ENCODE results near the gene RPL38.

The RPL38 gene

DNA sequence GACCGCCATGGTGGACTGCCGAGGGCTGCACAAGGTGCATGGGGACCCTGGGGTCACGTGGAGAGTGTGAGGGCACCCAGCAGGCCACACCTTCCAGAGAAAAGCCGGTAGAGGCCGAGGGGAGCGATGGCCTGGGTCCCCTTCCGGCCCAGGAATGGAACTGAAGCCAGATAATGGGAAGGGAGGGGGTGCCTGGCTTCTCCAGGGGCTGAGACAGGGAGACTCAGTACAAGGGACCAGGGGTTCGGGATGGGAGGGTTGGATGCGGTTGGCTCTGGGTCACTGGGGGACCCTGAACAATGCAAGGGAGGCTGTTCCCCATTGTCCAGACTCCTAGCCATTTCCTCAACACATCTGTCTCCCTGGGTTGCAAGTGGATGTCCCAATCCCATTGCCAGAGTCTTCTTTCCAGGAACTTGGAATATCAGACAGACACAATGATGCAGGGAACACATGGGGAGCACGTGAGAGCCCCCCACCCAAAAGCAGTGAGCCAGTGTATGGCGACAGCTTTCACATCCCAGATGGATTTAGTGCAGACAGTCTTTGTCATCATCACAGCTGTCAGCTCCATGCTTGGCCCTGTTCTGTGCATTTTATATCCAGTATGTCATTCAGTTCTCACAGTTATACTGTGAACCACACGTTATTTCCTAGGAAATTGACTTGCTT, 47.0 kb downstream of the RPL38 start:
- DNase-seq (ENCODE audit: low read depth): no peak

DNA sequence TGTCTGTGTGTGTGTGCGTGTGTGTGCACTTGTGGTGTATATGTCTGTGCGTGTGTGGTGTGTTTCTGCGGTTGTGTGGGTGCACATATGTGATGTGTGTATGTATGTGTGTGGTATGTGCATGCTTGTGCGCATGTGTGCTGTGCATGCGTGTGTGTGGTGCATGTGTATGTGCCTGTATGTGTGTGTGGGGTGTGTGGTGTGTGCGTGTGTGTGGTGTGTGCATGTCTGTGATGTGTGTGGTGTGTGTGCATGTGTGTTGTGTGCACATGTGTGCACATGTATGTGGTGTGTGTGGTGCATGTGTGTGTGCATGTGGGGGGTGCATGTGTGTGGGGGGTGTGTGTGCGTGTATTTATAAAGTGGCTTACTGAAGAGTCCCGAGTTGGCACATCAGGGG, 47.6 kb downstream of the RPL38 start:
- DNase-seq (ENCODE audit: low read depth): no peak

DNA sequence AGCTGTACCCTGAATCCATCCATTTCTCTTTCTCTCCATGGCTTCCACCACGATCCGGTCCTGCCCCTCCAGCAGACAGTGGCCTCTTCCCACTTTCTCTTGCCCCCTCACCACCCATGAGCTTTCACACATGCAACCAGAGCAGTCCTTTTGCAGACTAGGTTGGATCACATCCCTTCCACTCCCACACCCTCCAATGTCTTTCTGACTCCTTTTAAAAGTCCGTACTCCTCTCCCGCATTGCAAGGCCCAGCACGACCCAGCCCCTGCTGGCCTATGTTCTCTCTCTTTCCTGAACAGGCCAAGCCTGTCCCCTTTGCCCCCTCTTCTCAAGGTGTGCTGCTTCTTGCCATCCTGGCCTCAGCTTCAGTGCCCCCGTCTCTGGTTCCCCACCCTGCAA, 48.1 kb downstream of the RPL38 start:
- no peak for DNase-seq (ENCODE audit: low read depth)

DNA sequence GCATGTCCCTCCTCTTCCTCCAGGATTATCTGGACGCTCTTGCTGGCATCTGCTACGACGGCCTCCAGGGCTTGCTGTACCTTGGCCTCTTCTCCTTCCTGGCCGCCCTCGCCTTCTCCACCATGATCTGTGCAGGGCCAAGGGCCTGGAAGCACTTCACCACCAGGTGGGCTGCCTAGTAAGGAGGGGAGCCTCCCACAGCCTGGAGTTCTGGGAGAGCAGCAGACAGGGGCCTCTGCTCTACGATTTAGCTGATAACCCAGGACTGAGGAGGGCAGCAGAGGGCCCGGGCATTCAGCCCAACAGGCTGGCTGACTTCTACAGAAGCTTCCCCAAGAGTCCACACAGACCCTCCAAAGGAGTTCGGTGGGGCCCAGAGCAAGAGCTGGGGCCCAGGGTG, 48.7 kb downstream of the RPL38 start:
- DNase-seq (ENCODE audit: low read depth): no peak

DNA sequence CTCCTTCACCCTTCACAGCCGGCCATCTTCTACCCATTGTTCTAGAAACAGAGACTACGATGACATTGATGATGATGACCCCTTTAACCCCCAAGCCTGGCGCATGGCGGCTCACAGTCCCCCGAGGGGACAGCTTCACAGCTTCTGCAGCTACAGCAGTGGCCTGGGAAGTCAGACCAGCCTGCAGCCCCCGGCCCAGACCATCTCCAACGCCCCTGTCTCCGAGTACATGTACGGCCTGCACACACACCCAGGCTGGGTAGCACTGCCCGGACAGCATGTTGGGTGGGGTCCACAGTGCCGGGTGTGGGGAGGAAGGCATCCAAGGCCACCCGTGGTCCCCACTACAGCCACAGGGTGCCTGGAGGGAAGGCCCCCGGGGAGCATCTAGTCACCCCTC, 49.6 kb downstream of the RPL38 start:
- DNase-seq (ENCODE audit: low read depth): no peak

DNA sequence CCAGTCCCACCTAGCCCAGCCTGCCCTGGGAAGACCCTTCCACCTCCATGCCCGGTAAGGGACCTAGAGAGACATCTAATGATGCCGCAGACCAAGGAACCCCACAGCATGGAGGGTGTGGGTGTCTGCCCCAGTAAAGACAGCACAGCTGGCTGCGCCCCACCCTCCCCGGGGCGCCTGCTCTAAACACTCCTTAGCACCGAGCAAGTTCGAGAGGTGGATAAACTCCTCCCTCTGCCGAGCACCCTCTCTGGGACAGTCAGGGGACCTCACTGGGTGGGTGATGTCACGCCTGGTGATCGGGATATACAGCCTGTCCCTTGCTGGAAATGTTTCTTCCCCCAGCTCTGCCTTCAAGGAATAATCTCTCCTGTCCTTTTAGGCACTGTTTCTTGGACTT, 53.8 kb downstream of the RPL38 start:
- no peak for DNase-seq (ENCODE audit: low read depth)

DNA sequence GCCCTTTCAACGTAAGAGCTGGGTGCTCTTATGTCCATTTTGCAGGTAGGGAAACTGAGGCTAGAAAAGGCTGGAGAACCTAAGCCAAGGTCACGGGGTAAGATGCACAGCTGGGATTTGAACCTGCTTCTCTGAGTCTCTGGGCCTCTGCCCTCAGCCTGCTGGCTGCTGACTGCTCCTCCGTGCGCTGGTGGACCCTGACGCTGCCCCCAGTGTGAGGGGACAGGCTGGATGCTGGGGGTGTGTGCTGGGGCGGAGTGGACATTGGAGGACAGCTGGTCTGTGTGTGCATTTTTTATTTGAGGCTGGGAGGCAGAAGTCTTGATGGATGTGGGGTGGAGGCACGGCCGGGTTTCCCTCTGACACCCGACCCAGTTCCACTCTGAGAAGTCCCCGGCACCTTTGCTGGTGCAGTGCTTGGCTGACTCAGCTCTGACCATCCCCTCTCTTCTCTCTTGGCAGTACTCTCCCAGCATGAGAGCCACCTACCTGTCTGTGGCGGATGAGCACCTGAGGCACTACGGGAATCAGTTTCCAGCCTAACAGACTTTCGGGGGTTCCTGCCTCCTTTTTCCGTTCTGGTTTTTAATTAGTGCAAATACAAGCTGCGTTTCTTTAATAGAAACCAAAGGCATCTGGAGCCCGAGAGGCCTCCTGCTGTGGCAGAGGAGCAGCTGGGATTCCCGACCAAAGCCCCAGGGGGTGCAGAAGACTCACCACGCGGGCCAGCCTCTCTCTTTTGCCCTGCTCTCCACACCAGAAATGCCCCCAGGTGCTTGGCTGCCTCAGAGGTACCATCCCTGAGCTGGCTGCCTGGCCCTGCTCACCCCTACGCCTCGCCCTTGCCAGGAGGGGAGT, 56.4 kb downstream of the RPL38 start:
- DNase-seq (ENCODE audit: low read depth): no peak

Measured in stimulated activated CD8-positive, alpha-beta memory T cell treated with anti-CD3 and anti-CD28 coated beads, Interleukin-7, amount 100 ng/mL, for 24 hours (primary cell).